K562 (cell line): ENCODE measurements around the gene TSPOAP1. TPM values are rescaled to one million over a fixed set of nuclear protein-coding genes. Genes with fewer than 3 reads are reported as not detected.

Source experiments
- CTBP1 ChIP-seq: fragments of 450-650 bp; IDR thresholded peaks from 2 replicates; pipeline ENCODE4 v1.6.1; 2016; ENCODE audit warnings: borderline replicate concordance
- DIDO1 ChIP-seq: fragments of 450-650 bp; IDR thresholded peaks from 2 replicates; pipeline ENCODE4 v1.6.1; 2016; ENCODE audit warnings: low read depth, missing biosample characterization, missing genetic modification characterization
- KLF16 ChIP-seq: IDR thresholded peaks from 2 replicates; pipeline ENCODE4 v1.6.1; 2016; ENCODE audit warnings: antibody characterized with exemption
- LCOR ChIP-seq: sonication (generic); formaldehyde crosslinking; IDR thresholded peaks from 2 replicates; pipeline ENCODE4 v1.8.0; 2022; ENCODE audit warnings: mild to moderate bottlenecking, missing genetic modification reagents
- MLLT1 ChIP-seq, 2 experiments: fragments of 450-650 bp; IDR thresholded peaks; 2 replicates each; pipeline ENCODE4 v1.6.1; 2016
- NCOA2 ChIP-seq, 2 experiments: fragments of 450-650 bp; IDR thresholded peaks; 2 replicates each; pipeline ENCODE4 v1.6.1; 2018; ENCODE audit warnings: mild to moderate bottlenecking in 2 of 2, moderate library complexity in 1 of 2; ENCODE audit not compliant: partially characterized antibody in 2 of 2
- NONO ChIP-seq, 2 experiments: fragments of 200-400 bp in 1 of 2; fragments of 450-650 bp in 1 of 2; formaldehyde crosslinking in 1 of 2; IDR thresholded peaks; 2 replicates each; pipeline ENCODE4 v1.6.1; 2017; ENCODE audit warnings: low read depth in 2 of 2, mild to moderate bottlenecking in 2 of 2, moderate library complexity in 2 of 2, low read length in 1 of 2
- NR2C1 ChIP-seq, 2 experiments: fragments of 450-650 bp; IDR thresholded peaks; 2 replicates each; pipeline ENCODE4 v1.6.1; 2017; ENCODE audit warnings: mild to moderate bottlenecking in 2 of 2, antibody characterized with exemption in 1 of 2, inconsistent platforms in 1 of 2, missing compliant biosample characterization in 1 of 2, missing genetic modification characterization in 1 of 2
- PML ChIP-seq: IDR thresholded peaks from 2 replicates; pipeline ENCODE4 v1.6.1; 2012; ENCODE audit warnings: low read length, inconsistent platforms
- PYGO2 ChIP-seq: fragments of 450-650 bp; IDR thresholded peaks from 2 replicates; pipeline ENCODE4 v1.6.1; 2016; ENCODE audit warnings: mild to moderate bottlenecking, missing genetic modification characterization, moderate library complexity, missing compliant biosample characterization
- RBM39 ChIP-seq: fragments of 200-400 bp; formaldehyde crosslinking; optimal IDR thresholded peaks from 2 replicates; pipeline ENCODE3; 2018; ENCODE audit warnings: low read depth, low read length
- RNF2 ChIP-seq: sonication (generic); IDR thresholded peaks from 2 replicates; pipeline ENCODE4 v1.6.1; 2016
- SIRT6 ChIP-seq: IDR thresholded peaks from one replicate; pipeline ENCODE4 v1.6.1; 2012; ENCODE audit warnings: low read depth, mild to moderate bottlenecking, control low read depth, inconsistent platforms, low read length, moderate library complexity
- SRSF9 ChIP-seq: fragments of 200-400 bp; formaldehyde crosslinking; IDR thresholded peaks from 2 replicates; pipeline ENCODE4 v1.6.1; 2017; ENCODE audit warnings: low read depth, low read length, borderline replicate concordance
- TGIF2 ChIP-seq: sonication (generic); formaldehyde crosslinking; IDR thresholded peaks from 2 replicates; pipeline ENCODE4 v1.8.1; 2022; ENCODE audit warnings: mild to moderate bottlenecking, missing genetic modification reagents, moderate library complexity
- XRCC5 ChIP-seq: fragments of 200-400 bp; formaldehyde crosslinking; IDR thresholded peaks from 2 replicates; pipeline ENCODE4 v1.6.1; 2017; ENCODE audit warnings: low read depth, mild to moderate bottlenecking, low read length
- ZNF444 ChIP-seq: fragments of 250-450 bp; sonication (Bioruptor Pico); IDR thresholded peaks from 2 replicates; pipeline ENCODE4 v1.4.0; 2020; ENCODE audit warnings: mild to moderate bottlenecking, moderate library complexity
- ZNF707 ChIP-seq: fragments of 250-450 bp; sonication (Bioruptor Pico); conservative IDR thresholded peaks from 2 replicates; pipeline ENCODE4 v1.8.0; 2022; ENCODE audit warnings: inconsistent platforms, mild to moderate bottlenecking, moderate library complexity
- polyA plus RNA-seq, 8 experiments: library from polyadenylated mRNA; depleted of rRNA in 4 of 8; stranded (reverse) in 5 of 8; unstranded in 3 of 8; fragments of >200 nt; fragmentation: Nextera tagmentation in 2 of 8; fragmentation: Illumina TruSeq in 1 of 8; extraction: Ambion mirVana in 2 of 8; extraction: Trizol in 1 of 8; gene quantifications; 2 replicates each; pipeline versions ENCODE4 v1.2.1 to v1.2.3, GENCODE V29; 2011 to 2014; ENCODE audit warnings: inconsistent platforms in 1 of 8, missing spikeins in 1 of 8
- total RNA-seq, 7 experiments: library from RNA; depleted of rRNA in 6 of 7; stranded (reverse); fragments of >200 nt in 6 of 7; fragmentation: Illumina TruSeq in 2 of 7; extraction: Trizol in 2 of 7; gene quantifications; 2 replicates each; pipeline versions ENCODE4 v1.2.1 to v1.2.3, GENCODE V29; 2011 to 2021; ENCODE audit warnings: low replicate concordance in 1 of 7
- TF ChIP-seq, protein P1 (sequence below): sonication (generic); formaldehyde crosslinking; IDR thresholded peaks from 2 replicates; pipeline ENCODE4 v1.8.0; 2022; ENCODE audit warnings: mild to moderate bottlenecking, missing genetic modification reagents
- TF ChIP-seq, protein P2 (sequence below): fragments of 250-450 bp; sonication (Bioruptor Pico); IDR thresholded peaks from 2 replicates; pipeline ENCODE4 v1.4.0; 2020
- TF ChIP-seq, protein P3 (sequence below): fragments of 450-650 bp; formaldehyde crosslinking; IDR thresholded peaks from 2 replicates; pipeline ENCODE4 v1.4.0; 2022; ENCODE audit warnings: missing genetic modification characterization
- TF ChIP-seq, protein P4 (sequence below): fragments of 450-650 bp; IDR thresholded peaks from 2 replicates; pipeline ENCODE4 v1.6.1; 2016; ENCODE audit warnings: missing biosample characterization, missing genetic modification characterization

Gene TSPOAP1
- total and polyA plus RNA-seq, 9 of the 15 experiments (the other 6 are each of a cell fraction or from before 2014, with no cell fraction given), result 0.87 to 3.9 (median 1.8) TPM; not detected in 2

DNA sequence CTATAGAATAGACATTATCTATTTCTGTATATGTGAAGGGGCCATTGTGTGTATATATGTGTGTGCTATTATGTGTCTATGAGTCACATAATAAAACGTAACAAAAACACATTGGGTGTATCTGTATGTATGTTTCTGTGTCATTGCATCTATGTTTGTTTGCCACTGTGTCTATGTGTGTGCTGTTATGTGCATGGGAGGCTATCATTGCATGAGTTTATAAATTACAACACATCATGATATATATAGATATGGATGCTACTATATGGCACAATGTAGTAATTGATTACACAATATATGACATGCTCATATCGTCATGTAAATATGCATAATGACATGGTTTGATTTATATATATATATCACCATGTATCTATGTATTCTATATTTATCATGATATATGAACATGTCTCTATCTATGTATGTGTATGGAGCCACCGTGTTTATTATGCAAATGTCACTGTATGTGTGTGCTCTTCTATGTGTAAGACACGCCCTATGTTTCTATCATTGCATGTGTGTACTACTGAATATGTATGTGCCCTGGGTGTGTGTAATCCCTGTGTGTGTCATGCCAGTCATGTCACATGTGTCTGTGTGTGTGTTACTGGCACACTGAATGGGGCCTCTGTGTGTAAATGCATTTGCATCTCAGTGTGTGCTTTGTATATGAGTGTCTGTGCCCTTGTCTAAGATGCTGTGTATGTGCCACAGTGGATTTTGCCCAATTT, 1.4 kb upstream of the TSPOAP1 start (continued):
- TF ChIP-seq, protein P1, sequence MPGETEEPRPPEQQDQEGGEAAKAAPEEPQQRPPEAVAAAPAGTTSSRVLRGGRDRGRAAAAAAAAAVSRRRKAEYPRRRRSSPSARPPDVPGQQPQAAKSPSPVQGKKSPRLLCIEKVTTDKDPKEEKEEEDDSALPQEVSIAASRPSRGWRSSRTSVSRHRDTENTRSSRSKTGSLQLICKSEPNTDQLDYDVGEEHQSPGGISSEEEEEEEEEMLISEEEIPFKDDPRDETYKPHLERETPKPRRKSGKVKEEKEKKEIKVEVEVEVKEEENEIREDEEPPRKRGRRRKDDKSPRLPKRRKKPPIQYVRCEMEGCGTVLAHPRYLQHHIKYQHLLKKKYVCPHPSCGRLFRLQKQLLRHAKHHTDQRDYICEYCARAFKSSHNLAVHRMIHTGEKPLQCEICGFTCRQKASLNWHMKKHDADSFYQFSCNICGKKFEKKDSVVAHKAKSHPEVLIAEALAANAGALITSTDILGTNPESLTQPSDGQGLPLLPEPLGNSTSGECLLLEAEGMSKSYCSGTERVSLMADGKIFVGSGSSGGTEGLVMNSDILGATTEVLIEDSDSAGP (CRISPR knock-in tag), result peak; percentile 73; the same call in 1 of the 2 replicates
- TF ChIP-seq ZNF707 (CRISPR knock-in tag) (no peak), LCOR (CRISPR knock-in tag) (no peak; the same call in 1 of the 2 replicates), KLF16 (peak; percentile 2; the same call in 1 of the 2 replicates), ZNF444 (CRISPR knock-in tag) (no peak), NR2C1 (IDR thresholded peaks at IDR 0.05) (peak; percentile 39; the same call in 1 of the 2 replicates), NR2C1 (tag; IDR thresholded peaks at IDR 0.05) (peak; percentile 11; the same call in 1 of the 2 replicates), PYGO2 (tag) (no peak), DIDO1 (no peak), TGIF2 (CRISPR knock-in tag) (no peak), SRSF9 (no peak), CTBP1 (no peak), NCOA2 (IDR thresholded peaks at IDR 0.05; ENCODE audit: partially characterized antibody in 2 of 2) (no peak), RBM39 (no peak), RNF2 (peak; percentile 44; the same call in 1 of the 2 replicates), MLLT1 (IDR thresholded peaks at IDR 0.05) (peak in 1 of 2 experiments; percentile 92; a peak in 2 of 4 replicates), XRCC5 (no peak), SIRT6 (no peak), NONO (IDR thresholded peaks at IDR 0.05; ENCODE audit: low read depth in 2 of 2, low read length in 1 of 2) (peak in 1 of 2 experiments; percentile 81; a peak in 2 of 4 replicates), PML (peak; percentile 84)
- TF ChIP-seq, protein P2, sequence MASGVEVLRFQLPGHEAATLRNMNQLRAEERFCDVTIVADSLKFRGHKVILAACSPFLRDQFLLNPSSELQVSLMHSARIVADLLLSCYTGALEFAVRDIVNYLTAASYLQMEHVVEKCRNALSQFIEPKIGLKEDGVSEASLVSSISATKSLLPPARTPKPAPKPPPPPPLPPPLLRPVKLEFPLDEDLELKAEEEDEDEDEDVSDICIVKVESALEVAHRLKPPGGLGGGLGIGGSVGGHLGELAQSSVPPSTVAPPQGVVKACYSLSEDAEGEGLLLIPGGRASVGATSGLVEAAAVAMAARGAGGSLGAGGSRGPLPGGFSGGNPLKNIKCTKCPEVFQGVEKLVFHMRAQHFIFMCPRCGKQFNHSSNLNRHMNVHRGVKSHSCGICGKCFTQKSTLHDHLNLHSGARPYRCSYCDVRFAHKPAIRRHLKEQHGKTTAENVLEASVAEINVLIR, result no peak
- TF ChIP-seq, protein P3, sequence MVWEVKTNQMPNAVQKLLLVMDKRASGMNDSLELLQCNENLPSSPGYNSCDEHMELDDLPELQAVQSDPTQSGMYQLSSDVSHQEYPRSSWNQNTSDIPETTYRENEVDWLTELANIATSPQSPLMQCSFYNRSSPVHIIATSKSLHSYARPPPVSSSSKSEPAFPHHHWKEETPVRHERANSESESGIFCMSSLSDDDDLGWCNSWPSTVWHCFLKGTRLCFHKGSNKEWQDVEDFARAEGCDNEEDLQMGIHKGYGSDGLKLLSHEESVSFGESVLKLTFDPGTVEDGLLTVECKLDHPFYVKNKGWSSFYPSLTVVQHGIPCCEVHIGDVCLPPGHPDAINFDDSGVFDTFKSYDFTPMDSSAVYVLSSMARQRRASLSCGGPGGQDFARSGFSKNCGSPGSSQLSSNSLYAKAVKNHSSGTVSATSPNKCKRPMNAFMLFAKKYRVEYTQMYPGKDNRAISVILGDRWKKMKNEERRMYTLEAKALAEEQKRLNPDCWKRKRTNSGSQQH (CRISPR knock-in tag), result peak; percentile 74; the same call in 1 of the 2 replicates
- TF ChIP-seq, protein P4, sequence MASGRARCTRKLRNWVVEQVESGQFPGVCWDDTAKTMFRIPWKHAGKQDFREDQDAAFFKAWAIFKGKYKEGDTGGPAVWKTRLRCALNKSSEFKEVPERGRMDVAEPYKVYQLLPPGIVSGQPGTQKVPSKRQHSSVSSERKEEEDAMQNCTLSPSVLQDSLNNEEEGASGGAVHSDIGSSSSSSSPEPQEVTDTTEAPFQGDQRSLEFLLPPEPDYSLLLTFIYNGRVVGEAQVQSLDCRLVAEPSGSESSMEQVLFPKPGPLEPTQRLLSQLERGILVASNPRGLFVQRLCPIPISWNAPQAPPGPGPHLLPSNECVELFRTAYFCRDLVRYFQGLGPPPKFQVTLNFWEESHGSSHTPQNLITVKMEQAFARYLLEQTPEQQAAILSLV (tag), result peak; percentile 77
